ENCODE measurements around the gene EXOSC7. TPM values are rescaled to one million over a fixed set of nuclear protein-coding genes. Genes with fewer than 3 reads are reported as not detected.

The EXOSC7 gene
- polyA plus RNA-seq, 1 of the 3 experiments (the other 2 are of a cell fraction), result 83.5 TPM

GRCh38 chr3:45021524-45022297, 45.7 kb downstream of the EXOSC7 start:
- DNase-seq, result no peak
- H3K27ac ChIP-seq (ENCODE audit: low read depth in 2 of 2, low read length in 1 of 2), result no peak overlapping the region
- no peak overlapping the region for H3K9ac ChIP-seq
- H3K36me3 ChIP-seq (replicated peaks in 1 of 2; ENCODE audit: control insufficient read depth in 1 of 2, insufficient read depth in 2 of 2, low read length in 1 of 2), result no peaks in the 10 kb centered on the region
- no peak overlapping the region for H2AFZ ChIP-seq (ENCODE audit: low read depth)
- ChIA-PET CTCF (interaction anchor here (0.9 to 1.8 kb wide), 4 partner anchors 9 to 19 kb away, joined by 3 to 5 read pairs (median 4); no protein-coding TSS in a partner anchor), POLR2A (no interaction called here)
- no peak for TF ChIP-seq PBX3 (IDR thresholded peaks at IDR 0.05)
- TF ChIP-seq RCOR1 (IDR thresholded peaks at IDR 0.05; ENCODE audit: low read length), result no peak
- TF ChIP-seq RAD21 (IDR thresholded peaks at IDR 0.05; ENCODE audit: low read length), result no peak
- TF ChIP-seq YY1 (IDR thresholded peaks at IDR 0.05; ENCODE audit: low read depth), result no peak
- no peak for TF ChIP-seq USF2 (IDR thresholded peaks at IDR 0.05; ENCODE audit: borderline replicate concordance, low read depth, low read length)
- TF ChIP-seq SMC3 (IDR thresholded peaks at IDR 0.05; ENCODE audit: low read depth, low read length), result no peak
- no peak for TF ChIP-seq GABPA (IDR thresholded peaks at IDR 0.05; ENCODE audit: low read depth)
- no peak for TF ChIP-seq ELF1 (IDR thresholded peaks at IDR 0.05)
- TF ChIP-seq TAF1 (IDR thresholded peaks at IDR 0.05; ENCODE audit: borderline replicate concordance, low read depth, low read length), result no peak
- no peaks in the 10 kb centered on the region for H3K9me2 ChIP-seq
- H3K79me2 ChIP-seq (ENCODE audit: insufficient read depth), result no peaks in the 10 kb centered on the region
- H3K27me3 ChIP-seq (ENCODE audit: insufficient read depth), result no peaks in the 10 kb centered on the region
- no peaks in the 10 kb centered on the region for H4K20me1 ChIP-seq (ENCODE audit: insufficient read depth)
- no peaks in the 10 kb centered on the region; a peak in 1 of 4 replicates for H3K4me1 ChIP-seq (ENCODE audit: control insufficient read depth in 1 of 2, insufficient read depth in 2 of 2, low read depth in 1 of 2, low read length in 1 of 2)
- no peaks in the 10 kb centered on the region for H3F3A ChIP-seq (replicated peaks; ENCODE audit: insufficient read depth)
- WGBS (ENCODE audit: low lambda C conversion rate), result 88% methylated on average over 12 of the region's 12 CpGs
- no peaks in the 10 kb centered on the region for H3K9me3 ChIP-seq
- H3K4me2 ChIP-seq, result no peak overlapping the region
- H3K4me3 ChIP-seq (ENCODE audit: low read depth in 2 of 2, low read length in 1 of 2), result no peak overlapping the region

- ChIA-PET POLR2A (no interaction called here), CTCF (interaction anchor here (1.5 kb wide), 1 partner anchor 15 kb away, joined by 4 read pairs; no protein-coding TSS in a partner anchor)
Observed at GRCh38 chr3:45023675-45024074, 47.6 kb downstream of the EXOSC7 start.

More at GRCh38 chr3:45023675-45024074, 47.6 kb downstream of the EXOSC7 start:
- Histone ChIP-seq H3K4me1 (ENCODE audit: control insufficient read depth in 1 of 2, insufficient read depth in 2 of 2, low read depth in 1 of 2, low read length in 1 of 2) (no peaks in the 10 kb centered on the region; a peak in 2 of 4 replicates), H3K79me2 (ENCODE audit: insufficient read depth) (no peaks in the 10 kb centered on the region), H2AFZ (ENCODE audit: low read depth) (no peak overlapping the region), H3K36me3 (replicated peaks in 1 of 2; ENCODE audit: control insufficient read depth in 1 of 2, insufficient read depth in 2 of 2, low read length in 1 of 2) (no peaks in the 10 kb centered on the region), H3K4me2 (no peak overlapping the region), H4K20me1 (ENCODE audit: insufficient read depth) (no peaks in the 10 kb centered on the region), H3K4me3 (ENCODE audit: low read depth in 2 of 2, low read length in 1 of 2) (no peak overlapping the region), H3K27me3 (ENCODE audit: insufficient read depth) (no peaks in the 10 kb centered on the region), H3K9me3 (no peaks in the 10 kb centered on the region), H3K27ac (ENCODE audit: low read depth in 2 of 2, low read length in 1 of 2) (no peak overlapping the region), H3K9me2 (no peaks in the 10 kb centered on the region), H3F3A (replicated peaks; ENCODE audit: insufficient read depth) (no peaks in the 10 kb centered on the region), H3K9ac (no peak overlapping the region)
- TF ChIP-seq EZH2phosphoT487 (IDR thresholded peaks at IDR 0.05; ENCODE audit: borderline replicate concordance, low read depth) (no peak), TAF1 (IDR thresholded peaks at IDR 0.05; ENCODE audit: borderline replicate concordance, low read depth, low read length) (no peak), TCF12 (IDR thresholded peaks at IDR 0.05) (no peak), SIN3A (IDR thresholded peaks at IDR 0.05; ENCODE audit: borderline replicate concordance, low read depth, low read length) (no peak), FOSL2 (IDR thresholded peaks at IDR 0.05; ENCODE audit: borderline replicate concordance, low read depth) (no peak), TEAD4 (IDR thresholded peaks at IDR 0.05; ENCODE audit: borderline replicate concordance, insufficient read depth) (no peak), MAX (IDR thresholded peaks at IDR 0.05; ENCODE audit: low read depth) (no peak), SMC3 (IDR thresholded peaks at IDR 0.05; ENCODE audit: low read depth, low read length) (no peak), ELF1 (IDR thresholded peaks at IDR 0.05) (no peak), PBX3 (IDR thresholded peaks at IDR 0.05) (no peak), YY1 (IDR thresholded peaks at IDR 0.05; ENCODE audit: low read depth) (no peak), USF1 (IDR thresholded peaks at IDR 0.05; ENCODE audit: borderline replicate concordance, low read depth) (no peak), RCOR1 (IDR thresholded peaks at IDR 0.05; ENCODE audit: low read length) (no peak)
- DNase-seq, result no peak
- WGBS (ENCODE audit: low lambda C conversion rate), result 87% methylated on average over 3 of the region's 3 CpGs
